Measurements from ENCODE around the gene POLDIP3.
"Not testable (repeated sequence)": the region's sequence is repeated elsewhere in the genome, so short reads cannot be mapped to it uniquely, and the experiment has no call there.

Gene POLDIP3

GRCh38 chr22:42562279-42562678 is 52.4 kb downstream of the POLDIP3 start:
- H3K27ac ChIP-seq: no peak overlapping the region
- TF ChIP-seq ZFX (IDR thresholded peaks at IDR 0.05) (no peak), CTCF (conservative IDR thresholded peaks at IDR 0.05) (no peak)

GRCh38 chr22:42561856-42562255 is 52.8 kb downstream of the POLDIP3 start:
- no peak for TF ChIP-seq ZFX (IDR thresholded peaks at IDR 0.05)
- no peak for TF ChIP-seq CTCF (conservative IDR thresholded peaks at IDR 0.05)
- H3K27ac ChIP-seq: no peak overlapping the region

GRCh38 chr22:42560781-42561180 is 53.9 kb downstream of the POLDIP3 start:
- H3K27ac ChIP-seq: no peak overlapping the region
- TF ChIP-seq CTCF (conservative IDR thresholded peaks at IDR 0.05): no peak; the same call in 1 of the 2 replicates
- TF ChIP-seq ZFX (IDR thresholded peaks at IDR 0.05): no peak

- H3K27ac ChIP-seq: no peak overlapping the region
- TF ChIP-seq CTCF (conservative IDR thresholded peaks at IDR 0.05) (no peak), ZFX (IDR thresholded peaks at IDR 0.05) (no peak)
These were observed 54.3 kb downstream of the POLDIP3 start for GRCh38 chr22:42560381-42560780.

- no peak for TF ChIP-seq ZFX (IDR thresholded peaks at IDR 0.05)
- TF ChIP-seq CTCF (conservative IDR thresholded peaks at IDR 0.05): no peak
- no peak within 1 kb of the TSS for H3K27ac ChIP-seq
These were observed 61.0 kb downstream of the POLDIP3 start, which contains the start of gene SERHL2 for GRCh38 chr22:42553475-42554361. Gene SERHL2 (plus strand): TSS chr22:42553956. CDS start chr22:42554021, 65 bp downstream.

GRCh38 chr22:42552294-42552647 is 62.4 kb downstream of the POLDIP3 start:
- TF ChIP-seq CTCF (conservative IDR thresholded peaks at IDR 0.05): peak; percentile 65
- not testable (repeated sequence) for H3K27ac ChIP-seq

- no peak overlapping the region for H3K27ac ChIP-seq
- TF ChIP-seq ZFX (IDR thresholded peaks at IDR 0.05) (no peak), CTCF (conservative IDR thresholded peaks at IDR 0.05) (no peak)
These were observed 65.2 kb downstream of the POLDIP3 start for GRCh38 chr22:42549331-42550060.

Measured in C4-2B (cell line).